Measurements from ENCODE around the gene LDB2.

GRCh38 chr4:16790508-16790907 is 107.9 kb downstream of the LDB2 start:
- TF ChIP-seq CTCF (IDR thresholded peaks at IDR 0.05; ENCODE audit: low read length) (no peak), EZH2 (IDR thresholded peaks at IDR 0.05; ENCODE audit: borderline replicate concordance, low read length) (no peak)

Measured in OCI-LY1 (cell line).